HG02623 (cell line): ENCODE results near the gene PSMD8.
"Not testable (repeated sequence)": the region's sequence is repeated elsewhere in the genome, so short reads cannot be mapped to it uniquely, and the experiment has no call there.

Experiments
- ATAC-seq: cut with Tn5 transposase; IDR thresholded peaks from one replicate; pipeline ENCODE4 v1.9.1; 2021; ENCODE audit warnings: moderate library complexity; ENCODE audit not compliant: unreplicated experiment

The PSMD8 gene

GRCh38 chr19:38409631-38410133 lies 35.3 kb downstream of the PSMD8 start:
- no peak for ATAC-seq

GRCh38 chr19:38410407-38410806 lies 36.0 kb downstream of the PSMD8 start:
- ATAC-seq, result not testable (repeated sequence)

GRCh38 chr19:38411041-38411712 lies 36.8 kb downstream of the PSMD8 start:
- no peak for ATAC-seq

GRCh38 chr19:38411898-38412297 lies 37.5 kb downstream of the PSMD8 start:
- not testable (repeated sequence) for ATAC-seq

- no peak for ATAC-seq
These were observed 38.1 kb downstream of the PSMD8 start for GRCh38 chr19:38412491-38412890.

GRCh38 chr19:38412961-38413360 lies 38.6 kb downstream of the PSMD8 start:
- no peak for ATAC-seq

GRCh38 chr19:38413416-38413815 lies 39.0 kb downstream of the PSMD8 start:
- no peak for ATAC-seq

GRCh38 chr19:38417146-38417543 lies 42.8 kb downstream of the PSMD8 start:
- ATAC-seq, result no peak

GRCh38 chr19:38417544-38418506 lies 43.5 kb downstream of the PSMD8 start:
- no peak for ATAC-seq

- no peak for ATAC-seq
These were observed 46.6 kb downstream of the PSMD8 start for GRCh38 chr19:38420935-38421334.

GRCh38 chr19:38421856-38422255 lies 47.5 kb downstream of the PSMD8 start:
- ATAC-seq, result no peak

GRCh38 chr19:38422438-38422837 lies 48.1 kb downstream of the PSMD8 start:
- ATAC-seq, result no peak

GRCh38 chr19:38424272-38424671 lies 49.9 kb downstream of the PSMD8 start:
- ATAC-seq, result no peak

- no peak for ATAC-seq
These were observed 50.9 kb downstream of the PSMD8 start for GRCh38 chr19:38425222-38425809.

GRCh38 chr19:38425810-38426466 lies 51.6 kb downstream of the PSMD8 start, which contains the start of gene RASGRP4:
RASGRP4 (minus strand) TSS chr19:38426219; CDS start chr19:38426091, 128 bp downstream.
- no peak for ATAC-seq

GRCh38 chr19:38427035-38427677 lies 52.8 kb downstream of the PSMD8 start:
- ATAC-seq, result not testable (repeated sequence)

- no peak for ATAC-seq
These were observed 54.9 kb downstream of the PSMD8 start for GRCh38 chr19:38429055-38429810.

- ATAC-seq, result no peak
These were observed 55.4 kb downstream of the PSMD8 start for GRCh38 chr19:38429811-38430156.

GRCh38 chr19:38430931-38431330 lies 56.6 kb downstream of the PSMD8 start:
- ATAC-seq, result no peak

GRCh38 chr19:38433268-38433733 lies 58.9 kb downstream of the PSMD8 start, which contains the start of gene RYR1:
RYR1 (plus strand) TSS chr19:38433691; CDS start chr19:38433830, 139 bp downstream.
- ATAC-seq, result no peak
